CD4-positive, alpha-beta T cell (primary cell): Measurements from ENCODE around the gene GPR27. TPM values are rescaled to one million over a fixed set of nuclear protein-coding genes. Genes with fewer than 3 reads are reported as not detected.
A peak's percentile ranks its signal among the peaks of the same experiment; 100 is the strongest.

Experiments used
- ATAC-seq: fragments of 200-7000 bp; cut with Tn5 transposase; one replicate; pipeline ENCODE4 v1.10.0; 2022; ENCODE audit warnings: mild to moderate bottlenecking; ENCODE audit not compliant: poor library complexity
- CTCF ChIA-PET: fragments of 350-600 bp; sonication (Branson Sonifier 250); formaldehyde crosslinking; loops from one replicate; lab custom pipeline; 2021; ENCODE audit warnings: antibody characterized with exemption, inconsistent platforms; lab: Charles Lee
- POLR2A ChIA-PET: fragments of 350-600 bp; sonication (Branson Sonifier 250); formaldehyde crosslinking; loops from one replicate; lab custom pipeline; 2021; ENCODE audit warnings: antibody characterized with exemption, inconsistent platforms; lab: Charles Lee
- DNase-seq, 14 experiments: peaks; one replicate each; pipeline ENCODE4 v3.0.0-alpha.2; 2013 to 2020; ENCODE audit warnings: mixed read lengths in 2 of 14
- H3K27ac ChIP-seq, 2 donors: one replicate each; pipeline versions ENCODE4 v1.5.1 to v1.7.0; 2013; ENCODE audit warnings: low read length in 2 of 2, low read depth in 1 of 2, mild to moderate bottlenecking in 1 of 2
- H3K27me3 ChIP-seq, 2 experiments: 1 replicate in 1 of 2; 2 replicates in 1 of 2; pipeline versions ENCODE4 v1.6.1 to v1.7.0; 2013; ENCODE audit warnings: low read length in 2 of 2, control low read depth in 1 of 2, mild to moderate bottlenecking in 1 of 2, moderate library complexity in 1 of 2; ENCODE audit not compliant: insufficient read depth in 2 of 2, control insufficient read depth in 1 of 2
- H3K36me3 ChIP-seq: one replicate; pipeline ENCODE4 v1.6.1; 2013; ENCODE audit warnings: low read length, control low read depth; ENCODE audit not compliant: insufficient read depth
- H3K4me1 ChIP-seq: one replicate; pipeline ENCODE4 v1.6.1; 2013; ENCODE audit warnings: low read length, control low read depth; ENCODE audit not compliant: insufficient read depth
- H3K4me3 ChIP-seq: one replicate; pipeline ENCODE4 v1.5.1; 2013; ENCODE audit warnings: mild to moderate bottlenecking, low read length, moderate library complexity
- H3K9me3 ChIP-seq, 2 experiments: 1 replicate in 1 of 2; 2 replicates in 1 of 2; pipeline versions ENCODE4 v1.6.1 to v1.7.0; 2013; ENCODE audit warnings: low read length in 2 of 2, mild to moderate bottlenecking in 2 of 2, control low read depth in 1 of 2, moderate library complexity in 1 of 2; ENCODE audit not compliant: control insufficient read depth in 1 of 2, insufficient read depth in 1 of 2
- H3K27ac Mint-ChIP-seq: one replicate; pipeline ENCODE4 v1.8.0; 2020; ENCODE audit warnings: mixed read lengths
- H3K27me3 Mint-ChIP-seq: one replicate; pipeline ENCODE4 v1.8.0; 2021; ENCODE audit warnings: mixed read lengths
- H3K36me3 Mint-ChIP-seq: one replicate; pipeline ENCODE4 v1.8.0; 2021; ENCODE audit warnings: low read depth, mixed read lengths
- H3K4me1 Mint-ChIP-seq: one replicate; pipeline ENCODE4 v1.8.0; 2021; ENCODE audit warnings: low read depth, mixed read lengths
- H3K4me3 Mint-ChIP-seq: one replicate; pipeline ENCODE4 v1.8.0; 2020; ENCODE audit warnings: mild to moderate bottlenecking, mixed read lengths
- H3K9me3 Mint-ChIP-seq: one replicate; pipeline ENCODE4 v1.8.0; 2020; ENCODE audit warnings: mixed read lengths
- CTCF ChIP-seq: fragments of 200-600 bp; IDR thresholded peaks from one replicate; pipeline ENCODE4 v1.8.0; 2022; ENCODE audit warnings: antibody characterized with exemption, mild to moderate bottlenecking
- intact Hi-C, 2 experiments: fragments of 100-400 bp; cut with DNase I in 1 of 2; cut with micrococcal nuclease in 1 of 2; formaldehyde crosslinking; loops; one replicate each; pipeline versions ENCODE4 v1.15.1 to v1.9.0; 2023 to 2025; cut with DNase I, micrococcal nuclease
- total RNA-seq, 174 experiments: library from RNA in 2 of 174; stranded (reverse) in 2 of 174; gene quantifications; one replicate each; pipeline ENCODE4 v1.2.3 and lab custom pipeline; 2021 to 2026

Gene GPR27
- total RNA-seq, 2 experiments from 2014 or later, result 0.84 to 1.1 TPM

- Mint-ChIP-seq H3K27me3 (peaks cover 6% of the 10 kb centered on the region), H3K36me3 (peaks cover 22% of the 10 kb centered on the region), H3K4me3 (no peak overlapping the region), H3K9me3 (peaks cover 8% of the 10 kb centered on the region), H3K27ac (no peak overlapping the region), H3K4me1 (no peaks in the 10 kb centered on the region)
- Histone ChIP-seq H3K9me3 (peaks cover 15 to 34% of the 10 kb centered on the region in 2 experiments), H3K36me3 (no peaks in the 10 kb centered on the region), H3K4me1 (no peaks in the 10 kb centered on the region), H3K27me3 (no peaks in the 10 kb centered on the region), H3K4me3 (no peak overlapping the region), H3K27ac (no peak overlapping the region)
- TF ChIP-seq CTCF, result no peak
- DNase-seq, result no peak
- ATAC-seq, result no peak
- CTCF ChIA-PET, result interaction anchor here (1.3 kb wide), 1 partner anchor 15 kb away, joined by 3 read pairs; no protein-coding TSS in a partner anchor
- intact Hi-C loops, result no loop called here
- POLR2A ChIA-PET, result no interaction called here
Observed at GRCh38 chr3:71744738-71745137, 8.9 kb upstream of the GPR27 start.

GRCh38 chr3:71751602-71752001, 2.1 kb upstream of the GPR27 start:
- H3K4me3 Mint-ChIP-seq, result no peak overlapping the region
- CTCF ChIA-PET, result no interaction called here
- Histone ChIP-seq H3K27ac (no peak overlapping the region), H3K4me1 (peaks cover 10% of the 10 kb centered on the region), H3K9me3 (peaks cover 0 to 4% of the 10 kb centered on the region in 2 experiments), H3K36me3 (no peaks in the 10 kb centered on the region), H3K27me3 (peaks cover 24 to 27% of the 10 kb centered on the region in 2 experiments), H3K4me3 (no peak overlapping the region)
- no peak for DNase-seq
- H3K27me3 Mint-ChIP-seq, result peaks cover 49% of the 10 kb centered on the region
- intact Hi-C loops, result loop anchor here in 1 of 2 experiments (5.0 kb wide), 1 partner anchor 39 kb away; no protein-coding TSS in a partner anchor
- peaks cover 8% of the 10 kb centered on the region for H3K4me1 Mint-ChIP-seq
- H3K27ac Mint-ChIP-seq, result no peak overlapping the region
- no peaks in the 10 kb centered on the region for H3K9me3 Mint-ChIP-seq
- H3K36me3 Mint-ChIP-seq, result no peaks in the 10 kb centered on the region
- no peak for TF ChIP-seq CTCF
- ATAC-seq, result no peak
- POLR2A ChIA-PET, result no interaction called here

- H3K4me1 ChIP-seq, result peaks cover 10% of the 10 kb centered on the region
- H3K4me3 ChIP-seq, result no peak overlapping the region
- no peak overlapping the region for H3K27ac ChIP-seq
- H3K27me3 ChIP-seq, result peaks cover 24 to 27% of the 10 kb centered on the region in 2 experiments
- ChIA-PET POLR2A (interaction anchor here (1.0 kb wide), 1 partner anchor 23 kb away, joined by 3 read pairs; no protein-coding TSS in a partner anchor), CTCF (no interaction called here)
- TF ChIP-seq CTCF, result no peak
- Mint-ChIP-seq H3K9me3 (no peaks in the 10 kb centered on the region), H3K27me3 (peaks cover 52% of the 10 kb centered on the region), H3K4me3 (peak overlapping the region; percentile 84), H3K36me3 (no peaks in the 10 kb centered on the region), H3K4me1 (peaks cover 8% of the 10 kb centered on the region), H3K27ac (no peak overlapping the region)
- H3K9me3 ChIP-seq, result peaks cover 0 to 4% of the 10 kb centered on the region in 2 experiments
- intact Hi-C loops, result loop anchor here in 1 of 2 experiments (5.0 kb wide), 1 partner anchor 41 kb away; no protein-coding TSS in a partner anchor
- peak in 2 of 14 experiments; percentile 6 to 19 for DNase-seq
- no peaks in the 10 kb centered on the region for H3K36me3 ChIP-seq
- ATAC-seq, result peak; percentile 30
Observed at GRCh38 chr3:71752831-71753700, 589 bp upstream of the GPR27 start.
